RPMI8226 (cell line): ENCODE results near the gene PLEKHO2.

Source experiments
- DNase-seq: peaks from one replicate; pipeline ENCODE4 v3.0.0-alpha.2; 2015

The PLEKHO2 gene

GRCh38 chr15:64858021-64858575 lies 16.4 kb downstream of the PLEKHO2 start:
- peak; percentile 33 for DNase-seq

GRCh38 chr15:64859226-64859625 lies 17.5 kb downstream of the PLEKHO2 start:
- no peak for DNase-seq

GRCh38 chr15:64861331-64861730 lies 19.6 kb downstream of the PLEKHO2 start:
- DNase-seq, result no peak

DNA sequence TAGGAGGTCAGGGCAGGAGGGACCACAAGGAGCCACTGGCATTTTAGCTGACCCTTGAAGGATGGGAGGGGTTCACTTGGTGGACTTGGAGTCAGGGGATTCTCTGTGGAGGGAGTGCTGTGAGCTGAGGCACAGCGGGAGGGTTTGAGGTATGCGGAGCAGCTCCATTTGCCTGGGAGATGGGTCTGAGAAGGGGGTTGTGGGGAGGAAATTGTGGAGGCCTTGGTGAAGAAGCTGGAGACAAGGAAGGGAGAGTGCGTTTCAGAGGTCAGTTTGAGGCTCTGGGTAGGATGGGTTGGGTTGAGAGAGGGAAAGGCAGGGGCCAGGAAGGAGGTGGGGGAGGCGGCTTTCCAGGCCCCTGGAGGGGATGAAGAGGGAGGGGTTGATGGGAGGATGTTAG lies 20.2 kb downstream of the PLEKHO2 start:
- no peak for DNase-seq

DNA sequence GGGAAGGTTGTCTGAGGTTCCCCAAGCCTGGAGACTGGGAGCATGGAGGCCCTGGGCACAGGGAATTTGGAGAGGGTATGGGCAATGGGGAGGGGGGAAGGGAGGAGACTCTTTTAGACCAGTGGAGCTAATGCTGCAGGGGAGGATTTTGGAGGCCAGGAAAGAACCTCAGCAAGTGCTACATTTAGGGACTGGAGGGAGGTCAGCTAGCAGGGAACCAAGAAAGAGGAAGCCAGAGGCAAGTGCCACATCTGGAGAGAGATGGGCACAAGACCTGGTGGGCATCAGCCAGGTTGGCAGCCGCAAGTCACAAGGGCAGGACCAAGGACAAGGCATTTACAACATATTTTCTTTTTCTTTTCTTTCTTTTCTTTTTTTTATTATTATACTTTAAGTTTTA lies 20.7 kb downstream of the PLEKHO2 start:
- DNase-seq, result no peak

DNA sequence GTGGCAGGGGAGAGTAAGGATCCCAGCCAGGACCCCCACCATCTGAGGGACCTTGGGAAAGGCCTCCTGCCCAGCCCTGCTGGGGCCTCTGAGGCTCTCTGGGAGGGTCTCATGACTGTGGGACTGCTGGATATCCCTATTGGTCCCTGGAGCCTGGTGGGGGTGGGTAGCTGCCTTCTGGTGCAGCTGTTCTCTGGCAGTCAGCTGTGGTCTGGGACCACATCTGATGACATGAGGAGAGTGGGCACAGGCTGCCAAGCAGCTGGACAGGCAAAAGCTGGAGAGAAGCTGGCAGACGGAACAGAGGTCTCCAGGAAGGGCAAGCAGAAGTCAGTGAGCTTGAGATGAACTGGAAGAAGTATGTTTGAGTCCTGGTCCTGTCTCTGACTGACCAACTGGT lies 22.4 kb downstream of the PLEKHO2 start:
- DNase-seq, result no peak

- no peak for DNase-seq
Observed at GRCh38 chr15:64865126-64865997, 23.6 kb downstream of the PLEKHO2 start.

GRCh38 chr15:64865998-64866520 lies 24.3 kb downstream of the PLEKHO2 start:
- no peak for DNase-seq

DNA sequence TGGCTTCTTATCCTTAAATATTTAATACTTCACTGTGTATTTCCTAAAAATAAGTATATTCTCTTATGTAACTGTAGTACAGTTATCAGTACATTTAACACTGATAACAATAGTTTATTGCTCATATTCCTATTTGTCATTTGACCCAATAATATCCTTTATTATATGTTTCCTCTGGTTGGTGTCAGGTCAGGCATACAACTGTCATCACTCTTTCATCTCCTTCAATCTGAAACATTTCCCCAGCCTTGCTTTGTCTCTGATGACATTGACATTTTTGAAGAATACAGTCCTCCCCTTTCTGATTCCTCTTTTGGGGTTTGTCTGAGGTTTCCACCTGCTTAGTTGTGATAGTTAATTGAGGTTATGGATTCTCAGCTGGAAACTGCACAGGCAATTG lies 27.8 kb downstream of the PLEKHO2 start:
- no peak for DNase-seq

GRCh38 chr15:64870353-64870752 lies 28.6 kb downstream of the PLEKHO2 start:
- no peak for DNase-seq

DNA sequence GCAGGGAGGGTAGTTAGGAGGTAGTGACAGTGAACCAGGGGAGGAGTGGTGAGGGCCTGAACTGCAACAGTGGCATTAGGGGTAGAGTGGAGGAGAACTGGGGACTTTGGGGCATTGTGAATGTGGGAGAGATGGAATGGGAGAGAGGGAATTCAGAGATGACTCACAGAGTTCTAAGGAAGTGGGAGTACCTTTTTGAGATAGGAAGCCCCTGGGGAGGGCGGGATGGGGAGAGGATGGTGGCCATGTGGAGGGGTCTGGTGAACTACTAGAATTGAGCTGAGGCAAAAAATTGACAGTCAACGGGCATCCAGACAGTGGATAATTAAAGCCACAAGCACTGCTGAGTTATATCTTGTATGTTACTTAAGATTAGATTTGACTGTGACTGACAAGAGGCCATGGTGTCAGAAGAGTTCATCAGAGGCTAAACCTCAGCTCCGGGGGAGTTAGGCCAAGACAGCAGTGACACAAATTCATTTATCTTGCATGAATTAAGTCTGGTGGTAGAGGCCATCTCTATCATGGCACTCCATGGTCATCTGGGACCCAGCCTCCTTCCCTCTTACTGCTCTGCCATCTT lies 34.0 kb downstream of the PLEKHO2 start:
- DNase-seq, result no peak

GRCh38 chr15:64877435-64877834 lies 35.7 kb downstream of the PLEKHO2 start:
- DNase-seq, result peak; percentile 97

GRCh38 chr15:64878705-64879104 lies 37.0 kb downstream of the PLEKHO2 start:
- no peak for DNase-seq

- DNase-seq, result no peak
Observed at GRCh38 chr15:64883100-64883581, 41.4 kb downstream of the PLEKHO2 start.

DNA sequence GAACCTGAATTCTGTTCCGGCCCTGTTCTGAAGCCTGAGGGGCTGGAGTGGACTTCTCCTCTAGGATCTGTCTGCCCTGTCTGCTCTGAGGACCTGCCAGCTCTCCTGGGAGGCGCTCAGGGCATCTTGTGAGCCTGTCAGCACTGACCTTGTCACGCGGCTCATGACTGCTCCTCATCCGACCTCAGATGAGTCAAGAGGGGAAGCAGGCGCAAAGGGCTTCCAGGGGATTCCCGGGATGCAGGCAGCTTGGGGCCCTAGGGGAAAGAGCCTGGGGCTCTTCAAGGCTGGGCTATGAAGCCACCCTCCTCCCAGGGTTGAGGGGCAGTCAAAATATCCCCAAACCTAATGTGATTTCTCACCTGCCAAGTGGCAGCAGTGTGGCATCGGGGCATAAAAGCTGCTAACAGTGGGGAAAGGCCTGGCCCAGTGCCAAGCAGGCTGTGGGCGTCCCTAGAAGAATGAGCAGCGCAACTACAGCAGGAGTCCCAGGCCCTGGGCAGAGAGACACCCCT lies 42.3 kb downstream of the PLEKHO2 start:
- peak; percentile 87 for DNase-seq

DNA sequence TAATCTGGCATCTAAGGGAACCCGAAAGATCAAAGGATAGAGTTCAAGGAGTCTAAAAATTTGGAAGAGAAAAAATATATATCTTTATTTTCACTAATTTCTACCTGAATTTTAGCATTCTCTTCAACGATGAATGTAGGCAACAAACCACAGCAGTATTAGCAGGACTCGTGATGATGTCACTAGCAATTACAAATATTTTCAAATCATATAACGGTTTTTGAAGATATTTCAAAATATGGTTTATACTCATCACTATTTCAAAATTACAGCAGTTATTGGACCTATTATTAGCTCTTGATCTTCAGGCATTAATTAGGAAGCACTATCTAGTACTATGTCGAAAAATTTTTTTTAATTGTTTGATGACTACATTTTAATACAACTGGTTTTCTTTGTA lies 43.0 kb downstream of the PLEKHO2 start:
- no peak for DNase-seq

GRCh38 chr15:64888336-64888735 lies 46.6 kb downstream of the PLEKHO2 start:
- no peak for DNase-seq

GRCh38 chr15:64891561-64891960 lies 49.8 kb downstream of the PLEKHO2 start:
- DNase-seq, result no peak

- DNase-seq, result no peak
Observed at GRCh38 chr15:64892847-64893403, 51.2 kb downstream of the PLEKHO2 start.

- DNase-seq, result peak; percentile 100
Observed at GRCh38 chr15:64893481-64894394, 52.0 kb downstream of the PLEKHO2 start.

GRCh38 chr15:64894395-64895056 lies 52.8 kb downstream of the PLEKHO2 start:
- DNase-seq, result peak; percentile 96
